Measurements from ENCODE around the gene FIBCD1. TPM values are rescaled to one million over a fixed set of nuclear protein-coding genes. Genes with fewer than 3 reads are reported as not detected.

The FIBCD1 gene
- total RNA-seq, 2 experiments from 2014 or later = not detected

DNA sequence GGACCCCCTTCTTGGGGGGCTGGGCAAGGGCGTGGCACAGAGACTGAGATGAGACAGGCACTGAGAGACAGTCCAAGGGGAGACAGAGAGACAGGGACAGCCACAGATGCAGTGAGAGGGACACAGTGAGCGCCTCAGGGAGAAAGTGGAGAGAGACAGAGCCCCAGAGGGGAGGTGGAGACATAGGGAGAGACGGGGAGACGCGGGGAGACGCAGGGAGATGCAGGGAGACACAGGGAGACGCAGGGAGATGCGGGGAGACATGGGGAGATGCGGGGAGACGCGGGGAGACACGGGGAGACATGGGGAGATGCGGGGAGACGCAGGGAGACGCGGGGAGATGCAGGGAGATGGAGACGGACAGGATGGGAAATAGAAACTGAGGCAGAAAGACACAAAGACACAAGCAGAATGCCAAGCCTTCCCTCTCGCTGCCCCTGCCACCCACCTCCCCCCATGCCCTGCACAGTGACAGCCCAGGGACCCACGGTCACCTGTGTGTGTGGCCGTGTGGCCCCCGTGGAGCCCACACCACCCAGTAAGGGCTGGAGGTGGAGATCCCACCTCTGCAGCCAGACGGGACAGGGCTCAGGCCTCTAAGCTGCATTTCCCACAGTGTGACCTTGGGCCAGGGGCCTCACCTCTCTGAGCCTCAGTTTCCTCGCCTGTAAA lies 8.8 kb downstream of the FIBCD1 start:
- no peak overlapping the region for H2AFZ ChIP-seq (ENCODE audit: low read length)
- H3K4me1 ChIP-seq (ENCODE audit: insufficient read depth, low read length, poor library complexity, severe bottlenecking) = peaks cover 4% of the 10 kb centered on the region
- H4K20me1 ChIP-seq (ENCODE audit: insufficient read depth, low read length) = no peaks in the 10 kb centered on the region
- TF ChIP-seq, protein P1, sequence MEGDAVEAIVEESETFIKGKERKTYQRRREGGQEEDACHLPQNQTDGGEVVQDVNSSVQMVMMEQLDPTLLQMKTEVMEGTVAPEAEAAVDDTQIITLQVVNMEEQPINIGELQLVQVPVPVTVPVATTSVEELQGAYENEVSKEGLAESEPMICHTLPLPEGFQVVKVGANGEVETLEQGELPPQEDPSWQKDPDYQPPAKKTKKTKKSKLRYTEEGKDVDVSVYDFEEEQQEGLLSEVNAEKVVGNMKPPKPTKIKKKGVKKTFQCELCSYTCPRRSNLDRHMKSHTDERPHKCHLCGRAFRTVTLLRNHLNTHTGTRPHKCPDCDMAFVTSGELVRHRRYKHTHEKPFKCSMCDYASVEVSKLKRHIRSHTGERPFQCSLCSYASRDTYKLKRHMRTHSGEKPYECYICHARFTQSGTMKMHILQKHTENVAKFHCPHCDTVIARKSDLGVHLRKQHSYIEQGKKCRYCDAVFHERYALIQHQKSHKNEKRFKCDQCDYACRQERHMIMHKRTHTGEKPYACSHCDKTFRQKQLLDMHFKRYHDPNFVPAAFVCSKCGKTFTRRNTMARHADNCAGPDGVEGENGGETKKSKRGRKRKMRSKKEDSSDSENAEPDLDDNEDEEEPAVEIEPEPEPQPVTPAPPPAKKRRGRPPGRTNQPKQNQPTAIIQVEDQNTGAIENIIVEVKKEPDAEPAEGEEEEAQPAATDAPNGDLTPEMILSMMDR (conservative IDR thresholded peaks at IDR 0.05; ENCODE audit: low read length) = no peak
- no peak for TF ChIP-seq EZH2phosphoT487 (IDR thresholded peaks at IDR 0.05; ENCODE audit: borderline replicate concordance, low read depth, low read length)
- no peak for DNase-seq (ENCODE audit: low spot score)
- H3K9me2 ChIP-seq (ENCODE audit: insufficient read depth, low read length) = no peaks in the 10 kb centered on the region
- no peak overlapping the region for H3K27ac ChIP-seq (ENCODE audit: low read depth, low read length, poor library complexity, severe bottlenecking)
- no peak overlapping the region for H3K4me2 ChIP-seq (ENCODE audit: low read length)
- H3K4me3 ChIP-seq (ENCODE audit: low read depth, low read length, poor library complexity, severe bottlenecking) = no peak overlapping the region
- no peaks in the 10 kb centered on the region for H3K36me3 ChIP-seq (ENCODE audit: insufficient read depth, low read length)
- ChIA-PET POLR2A (interaction anchor here (0.6 kb wide), 1 partner anchor 44 kb away, joined by 4 read pairs; no protein-coding TSS in a partner anchor), CTCF (ENCODE audit: unreplicated experiment) (no interaction called here)
- BruUV-seq (replicated peaks) = no TSS peak
- H3K79me2 ChIP-seq (ENCODE audit: insufficient read depth, low read depth, low read length) = no peaks in the 10 kb centered on the region
- intact Hi-C loops (cut with micrococcal nuclease; ENCODE audit: unreplicated experiment) = no loop called here
- no peaks in the 10 kb centered on the region for H3K9me3 ChIP-seq (ENCODE audit: low read length)

DNA sequence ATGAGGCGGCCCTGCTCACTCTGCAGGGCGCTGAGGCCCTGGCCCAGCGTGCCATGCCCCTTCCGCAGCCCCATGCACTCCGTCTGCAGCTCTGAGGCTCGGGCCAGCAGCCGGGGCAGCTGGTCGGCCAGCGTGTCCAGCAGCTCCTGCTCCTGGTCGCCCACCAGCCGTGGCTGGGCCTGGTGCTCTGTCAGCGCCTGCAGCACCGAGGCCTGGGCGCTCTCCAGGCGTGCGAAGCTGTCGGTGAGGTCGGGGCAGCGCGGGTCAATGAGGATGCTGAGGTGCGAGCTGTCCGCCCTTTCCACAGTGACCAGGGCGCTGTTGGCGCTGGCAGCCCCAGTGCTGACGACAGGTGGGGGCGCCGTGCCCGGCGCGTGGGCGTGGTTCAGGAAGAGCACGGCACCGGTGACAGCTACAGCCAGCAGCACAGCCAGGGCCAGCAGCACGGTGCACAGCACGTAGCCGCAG lies 9.4 kb downstream of the FIBCD1 start:
- Histone ChIP-seq H3K9me2 (ENCODE audit: insufficient read depth, low read length) (no peaks in the 10 kb centered on the region), H3K27ac (ENCODE audit: low read depth, low read length, poor library complexity, severe bottlenecking) (no peak overlapping the region), H2AFZ (ENCODE audit: low read length) (no peak overlapping the region), H3K4me3 (ENCODE audit: low read depth, low read length, poor library complexity, severe bottlenecking) (no peak overlapping the region), H3K4me1 (ENCODE audit: insufficient read depth, low read length, poor library complexity, severe bottlenecking) (peaks cover 4% of the 10 kb centered on the region), H3K79me2 (ENCODE audit: insufficient read depth, low read depth, low read length) (no peaks in the 10 kb centered on the region), H4K20me1 (ENCODE audit: insufficient read depth, low read length) (no peaks in the 10 kb centered on the region), H3K36me3 (ENCODE audit: insufficient read depth, low read length) (no peaks in the 10 kb centered on the region), H3K4me2 (ENCODE audit: low read length) (no peak overlapping the region), H3K9me3 (ENCODE audit: low read length) (no peaks in the 10 kb centered on the region)
- intact Hi-C loops (cut with micrococcal nuclease; ENCODE audit: unreplicated experiment) = no loop called here
- CTCF ChIA-PET (ENCODE audit: unreplicated experiment) = no interaction called here
- TF ChIP-seq EZH2phosphoT487 (IDR thresholded peaks at IDR 0.05; ENCODE audit: borderline replicate concordance, low read depth, low read length) = no peak
- POLR2A ChIA-PET = no interaction called here
- no TSS peak for BruUV-seq (replicated peaks)
- no peak for DNase-seq (ENCODE audit: low spot score)

DNA sequence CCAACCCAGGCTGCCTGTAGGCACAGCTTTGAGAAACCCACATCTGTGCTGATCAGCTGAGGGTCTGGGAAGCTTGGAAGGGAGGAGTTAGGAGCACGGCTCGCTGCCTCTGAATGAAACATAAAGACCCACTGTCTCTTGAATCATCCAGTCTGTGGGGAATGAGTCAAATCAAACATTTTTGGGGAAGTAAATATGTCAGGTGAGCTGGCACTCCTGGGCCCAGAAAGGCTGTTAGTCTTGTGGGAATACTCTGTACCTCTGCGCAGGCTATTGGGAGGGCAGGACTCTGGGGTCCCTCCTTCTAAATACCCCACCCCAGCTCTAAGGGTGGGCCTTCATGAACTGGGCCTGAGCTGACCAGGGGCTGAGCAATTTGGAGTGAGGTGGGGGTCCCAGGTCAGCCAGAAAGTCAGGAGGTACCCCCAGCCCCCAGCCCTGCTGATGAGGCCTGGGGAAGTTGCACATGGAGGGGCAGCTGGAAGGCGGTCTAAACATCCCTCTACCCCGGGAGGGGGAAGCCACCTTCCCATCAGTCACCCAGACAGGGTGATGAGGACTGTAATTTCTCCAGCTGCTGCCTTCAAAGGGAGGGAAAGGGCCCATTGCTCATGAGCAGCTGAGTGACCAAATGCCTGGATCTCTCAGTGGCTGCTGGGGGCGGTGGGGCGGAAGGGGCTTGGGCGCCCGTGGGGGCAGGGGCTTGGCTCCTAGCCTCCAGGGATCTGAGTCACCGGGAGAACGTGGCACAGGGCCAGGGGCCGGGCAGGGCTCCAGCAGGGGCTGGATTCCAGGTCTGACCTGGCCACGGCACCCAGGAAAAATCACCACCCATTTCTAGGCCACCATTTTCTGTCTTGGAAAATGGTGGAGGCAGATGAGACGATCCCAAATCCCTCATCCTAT lies 10.8 kb downstream of the FIBCD1 start:
- peaks cover 4% of the 10 kb centered on the region for H3K4me1 ChIP-seq (ENCODE audit: insufficient read depth, low read length, poor library complexity, severe bottlenecking)
- no peak overlapping the region for H2AFZ ChIP-seq (ENCODE audit: low read length)
- no peak overlapping the region for H3K4me2 ChIP-seq (ENCODE audit: low read length)
- no peaks in the 10 kb centered on the region for H3K9me2 ChIP-seq (ENCODE audit: insufficient read depth, low read length)
- BruUV-seq (replicated peaks) = no TSS peak
- H3K36me3 ChIP-seq (ENCODE audit: insufficient read depth, low read length) = no peaks in the 10 kb centered on the region
- ChIA-PET POLR2A (no interaction called here), CTCF (ENCODE audit: unreplicated experiment) (no interaction called here)
- no peak for DNase-seq (ENCODE audit: low spot score)
- H3K4me3 ChIP-seq (ENCODE audit: low read depth, low read length, poor library complexity, severe bottlenecking) = no peak overlapping the region
- no peak overlapping the region for H3K27ac ChIP-seq (ENCODE audit: low read depth, low read length, poor library complexity, severe bottlenecking)
- TF ChIP-seq EZH2phosphoT487 (IDR thresholded peaks at IDR 0.05; ENCODE audit: borderline replicate concordance, low read depth, low read length) = no peak
- TF ChIP-seq, protein P1 (conservative IDR thresholded peaks at IDR 0.05; ENCODE audit: low read length) = no peak
- no peaks in the 10 kb centered on the region for H3K9me3 ChIP-seq (ENCODE audit: low read length)
- intact Hi-C loops (cut with micrococcal nuclease; ENCODE audit: unreplicated experiment) = no loop called here
- H4K20me1 ChIP-seq (ENCODE audit: insufficient read depth, low read length) = no peaks in the 10 kb centered on the region
- no peaks in the 10 kb centered on the region for H3K79me2 ChIP-seq (ENCODE audit: insufficient read depth, low read depth, low read length)

Measured in OCI-LY7 (cell line).